HepG2 (cell line): Measurements from ENCODE around the gene UFL1. TPM values are rescaled to one million over a fixed set of nuclear protein-coding genes. Genes with fewer than 3 reads are reported as not detected.
A peak's percentile ranks its signal among the peaks of the same experiment; 100 is the strongest.

ENCODE experiments used
- ATAC-seq: fragments of 200-7000 bp; cut with Tn5 transposase; 3 replicates; pipeline ENCODE4 v1.9.1; 2020; ENCODE audit warnings: mild to moderate bottlenecking, moderate library complexity
- BruUV-seq: library from RNA; stranded (reverse); fragments of 400-500 nt; replicated peaks from 2 replicates; lab custom pipeline; 2021; lab: Mats Ljungman, UMichigan
- CTCF ChIA-PET: fragments of 300-600 bp; formaldehyde crosslinking; extraction: SDS; loops from one replicate; lab custom pipeline; 2021; ENCODE audit warnings: low total read pairs, inconsistent platforms, low intra/inter-chr PET ratio; lab: Yijun Ruan, JAX
- POLR2A ChIA-PET: fragments of 350-600 bp; sonication (Branson Sonifier 250); formaldehyde crosslinking; loops from one replicate; lab custom pipeline; 2020; ENCODE audit warnings: antibody characterized with exemption, inconsistent platforms; lab: Yijun Ruan, JAX
- DNase-seq: peaks from one replicate; pipeline ENCODE4 v3.0.0-alpha.2; 2015; ENCODE audit warnings: low spot score
- FAIRE-seq: peaks from 3 replicates; lab custom pipeline; 2011; peaks lifted over from hg19 to GRCh38; lab: Jason Lieb, UNC
- H2AFZ ChIP-seq: one replicate; pipeline ENCODE4 v1.6.1; 2011; ENCODE audit warnings: low read length, inconsistent platforms
- H3K27ac ChIP-seq: fragments of 300-600 bp; 3 replicates; pipeline ENCODE4 v1.8.0; 2011; ENCODE audit warnings: mixed run types, mild to moderate bottlenecking, mixed read lengths, low read length, inconsistent platforms; ENCODE audit not compliant: insufficient read depth; ENCODE audit errors: extremely low read length
- H3K27me3 ChIP-seq, 2 experiments: fragments of 200-600 bp in 1 of 2; 2 replicates in 1 of 2; 3 replicates in 1 of 2; pipeline versions ENCODE4 v1.6.0 to v1.8.0; 2011; ENCODE audit warnings: low read length in 2 of 2, mild to moderate bottlenecking in 2 of 2, moderate library complexity in 2 of 2, inconsistent platforms in 1 of 2; ENCODE audit not compliant: insufficient read depth in 2 of 2, control insufficient read depth in 1 of 2
- H3K36me3 ChIP-seq, 2 experiments: fragments of 200-600 bp in 1 of 2; replicated peaks in 1 of 2; 2 replicates in 1 of 2; 3 replicates in 1 of 2; pipeline versions ENCODE4 v1.5.1 to v1.8.0; 2011; ENCODE audit warnings: low read length in 2 of 2, inconsistent platforms in 1 of 2; ENCODE audit not compliant: insufficient read depth in 2 of 2, control insufficient read depth in 1 of 2
- H3K4me1 ChIP-seq: 2 replicates; pipeline ENCODE4 v1.5.1; 2012; ENCODE audit warnings: low read length, inconsistent platforms; ENCODE audit not compliant: insufficient read depth
- H3K4me2 ChIP-seq: 2 replicates; pipeline ENCODE4 v1.6.0; 2011; ENCODE audit warnings: low read depth, low read length, inconsistent platforms
- H3K4me3 ChIP-seq, 3 experiments: fragments of 200-600 bp in 1 of 3; sonication (generic), shearing (Covaris generic) in 1 of 3; replicated peaks in 1 of 3; 2 replicates each; pipeline ENCODE4 v1.5.1; 2011 to 2016; ENCODE audit warnings: low read length in 3 of 3, inconsistent platforms in 2 of 3, low read depth in 2 of 3, mild to moderate bottlenecking in 2 of 3, control low read depth in 1 of 3, mixed read lengths in 1 of 3; ENCODE audit not compliant: insufficient read depth in 1 of 3
- H3K79me2 ChIP-seq: one replicate; pipeline ENCODE4 v1.6.1; 2011; ENCODE audit warnings: low read length, inconsistent platforms; ENCODE audit not compliant: insufficient read depth
- H3K9ac ChIP-seq: 2 replicates; pipeline ENCODE4 v1.6.0; 2011; ENCODE audit warnings: mild to moderate bottlenecking, low read depth, low read length, inconsistent platforms; ENCODE audit not compliant: insufficient read depth
- H3K9me3 ChIP-seq: 2 replicates; pipeline ENCODE4 v1.5.1; 2012; ENCODE audit warnings: mild to moderate bottlenecking, low read length
- H4K20me1 ChIP-seq: 2 replicates; pipeline ENCODE4 v1.6.0; 2011; ENCODE audit warnings: inconsistent platforms, mild to moderate bottlenecking, low read length, moderate library complexity; ENCODE audit not compliant: insufficient read depth
- CREM ChIP-seq, 2 experiments: sonication (generic) in 1 of 2; formaldehyde crosslinking in 1 of 2; IDR thresholded peaks; 2 replicates each; pipeline versions ENCODE4 v1.4.0 to v1.6.1; 2016 to 2020; ENCODE audit warnings: antibody characterized with exemption in 1 of 2, mild to moderate bottlenecking in 1 of 2, missing genetic modification reagents in 1 of 2
- ETV5 ChIP-seq: IDR thresholded peaks from 2 replicates; pipeline ENCODE4 v1.6.1; 2018; ENCODE audit warnings: missing biosample characterization, missing genetic modification reagents, inconsistent platforms, borderline replicate concordance
- HOMEZ ChIP-seq: IDR thresholded peaks from 2 replicates; pipeline ENCODE4 v1.6.1; 2016; ENCODE audit warnings: low read depth
- KAT8 ChIP-seq: IDR thresholded peaks from 2 replicates; pipeline ENCODE4 v1.6.1; 2016; ENCODE audit warnings: missing genetic modification reagents, missing compliant biosample characterization
- KDM5A ChIP-seq: fragments of 200-600 bp; sonication (generic); IDR thresholded peaks from 2 replicates; pipeline ENCODE4 v1.7.0; 2018; ENCODE audit warnings: antibody characterized with exemption, mild to moderate bottlenecking, low read length, borderline replicate concordance
- PREB ChIP-seq: sonication (generic); formaldehyde crosslinking; IDR thresholded peaks from 2 replicates; pipeline ENCODE4 v1.4.0; 2020; ENCODE audit warnings: missing genetic modification reagents
- SAFB2 ChIP-seq: sonication (generic); formaldehyde crosslinking; IDR thresholded peaks from 2 replicates; pipeline ENCODE4 v1.5.1; 2020; ENCODE audit warnings: missing genetic modification reagents, low read depth, mild to moderate bottlenecking, borderline replicate concordance
- SMAD3 ChIP-seq: sonication (generic); formaldehyde crosslinking; IDR thresholded peaks from 2 replicates; pipeline ENCODE4 v1.4.0; 2020; ENCODE audit warnings: missing genetic modification reagents
- ZNF138 ChIP-seq: sonication (generic); formaldehyde crosslinking; IDR thresholded peaks from 2 replicates; pipeline ENCODE4 v1.5.0; 2020; ENCODE audit warnings: mild to moderate bottlenecking, low read depth, missing genetic modification reagents
- ZNF510 ChIP-seq: sonication (generic); formaldehyde crosslinking; IDR thresholded peaks from 2 replicates; pipeline ENCODE4 v1.4.0; 2020; ENCODE audit warnings: low read depth, mild to moderate bottlenecking, missing genetic modification reagents
- ZNF678 ChIP-seq: sonication (generic); formaldehyde crosslinking; IDR thresholded peaks from 2 replicates; pipeline ENCODE4 v1.4.0; 2020; ENCODE audit warnings: mild to moderate bottlenecking, missing genetic modification reagents
- ZNF775 ChIP-seq: sonication (generic); formaldehyde crosslinking; IDR thresholded peaks from 2 replicates; pipeline ENCODE4 v1.4.0; 2020; ENCODE audit warnings: missing genetic modification reagents, mild to moderate bottlenecking, moderate library complexity, borderline replicate concordance
- WGBS: methylation state at CpG from one replicate; pipeline ENCODE4 v1.1.6; 2017; ENCODE audit warnings: low lambda C conversion rate; 5-methylcytosine and 5-hydroxymethylcytosine counted together
- in situ Hi-C: cut with HindIII; loops from 2 replicates; pipeline ENCODE4 v1.10.0; 2017; ENCODE audit warnings: low pct_unique_long_range_greater_than_20kb; ENCODE audit not compliant: extremely low pct_ligation_motif_present
- intact Hi-C: fragments of 100-400 bp; cut with micrococcal nuclease; formaldehyde crosslinking; loops from one replicate; pipeline ENCODE4 v1.10.0; 2022; ENCODE audit not compliant: unreplicated experiment
- polyA plus RNA-seq, 8 experiments: library from polyadenylated mRNA; depleted of rRNA in 3 of 8; stranded (reverse) in 7 of 8; unstranded in 1 of 8; fragments of >200 nt; fragmentation: Illumina TruSeq in 4 of 8; extraction: Trizol in 4 of 8; gene quantifications; 2 replicates each; pipeline versions ENCODE4 v1.2.1 to v1.2.3, GENCODE V29; 2011 to 2016; ENCODE audit warnings: low read depth in 4 of 8, missing spikeins in 1 of 8, mixed read lengths in 1 of 8; ENCODE audit not compliant: insufficient read depth in 1 of 8
- total RNA-seq, 5 experiments: library from RNA; depleted of rRNA; stranded (reverse); fragments of >200 nt; fragmentation: Illumina TruSeq; extraction: Trizol; gene quantifications; 2 replicates each; pipeline ENCODE4 v1.2.3, GENCODE V29; 2016; ENCODE audit warnings: low read depth in 1 of 5
- TF ChIP-seq, protein P1 (sequence below): sonication (generic); formaldehyde crosslinking; IDR thresholded peaks from 2 replicates; pipeline ENCODE4 v1.4.0; 2020; ENCODE audit warnings: missing genetic modification reagents
- TF ChIP-seq, protein P2 (sequence below): sonication (generic); formaldehyde crosslinking; IDR thresholded peaks from 2 replicates; pipeline ENCODE4 v1.8.0; 2022; ENCODE audit warnings: low read depth, missing genetic modification reagents

UFL1 gene
- total and polyA plus RNA-seq, 2 of the 13 experiments (the other 11 are each of a cell fraction or from before 2014, with no cell fraction given) = 8.8 to 24.7 TPM

DNA sequence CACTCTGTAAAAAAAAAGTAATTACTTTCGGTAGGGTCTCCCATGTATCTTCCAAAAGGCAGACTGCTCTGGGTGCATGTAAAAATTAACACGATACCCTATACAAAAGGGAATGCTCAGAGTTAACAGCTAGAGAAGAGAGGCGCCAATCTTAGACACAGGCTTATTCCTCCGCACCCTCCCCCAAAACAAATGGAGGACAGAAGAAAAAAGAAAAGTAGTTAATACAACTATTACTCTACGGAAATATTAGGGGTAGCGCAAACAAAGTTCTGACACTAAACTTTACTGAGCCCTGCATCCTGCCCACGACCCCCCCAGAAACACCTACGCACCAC lies 331 bp upstream of the UFL1 start:
- in situ Hi-C loops = no loop called here
- no peaks in the 10 kb centered on the region for H4K20me1 ChIP-seq
- CTCF ChIA-PET = no interaction called here

More for the DNA sequence above, 331 bp upstream of the UFL1 start:
- 0% methylated on average over 8 of the region's 8 CpGs for WGBS
- no TSS peak for BruUV-seq
- H3K9ac ChIP-seq = peak overlapping the region; percentile 94
- H3K36me3 ChIP-seq = peaks cover 0 to 1% of the 10 kb centered on the region in 2 experiments; a peak in 2 of 5 replicates
- ATAC-seq = peak; percentile 15
- no peaks in the 10 kb centered on the region; a peak in 1 of 5 replicates for H3K27me3 ChIP-seq
- peaks cover 24% of the 10 kb centered on the region for H3K4me1 ChIP-seq
- FAIRE-seq = no peak
- peak overlapping the region; percentile 70 to 93 (median 83) for H3K4me3 ChIP-seq
- DNase-seq = no peak
- POLR2A ChIA-PET = interaction anchor here (1.6 kb wide), 1 partner anchor 377 kb away, joined by 3 read pairs; the partner anchor contains the start of gene NDUFAF4
- intact Hi-C loops = loop anchor here (2.0 kb wide), 1 partner anchor 376 kb away; the partner anchor contains the start of gene NDUFAF4
- no peaks in the 10 kb centered on the region for H3K9me3 ChIP-seq
- peaks cover 22% of the 10 kb centered on the region for H3K79me2 ChIP-seq
- H3K27ac ChIP-seq = peak overlapping the region; percentile 98
- peak overlapping the region; percentile 77 for H3K4me2 ChIP-seq
- H2AFZ ChIP-seq = peak overlapping the region; percentile 80
- TF ChIP-seq ZNF678 (CRISPR knock-in tag) (0 out of 2 replicates have a peak, but pooled peaks have one; percentile 5), CREM (IDR thresholded peaks at IDR 0.05) (no peak), CREM (CRISPR knock-in tag; IDR thresholded peaks at IDR 0.05) (no peak), ZNF510 (peak; percentile 0; the same call in 1 of the 2 replicates), ZNF138 (no peak), PREB (no peak), ZNF775 (CRISPR knock-in tag) (0 out of 2 replicates have a peak, but pooled peaks have one; percentile 26), SAFB2 (CRISPR knock-in tag) (no peak), KDM5A (peak; percentile 36; the same call in 1 of the 2 replicates), ETV5 (no peak), HOMEZ (CRISPR knock-in tag) (0 out of 2 replicates have a peak, but pooled peaks have one; percentile 14), KAT8 (CRISPR knock-in tag) (no peak), SMAD3 (CRISPR knock-in tag) (0 out of 2 replicates have a peak, but pooled peaks have one; percentile 4)
- TF ChIP-seq, protein P1, sequence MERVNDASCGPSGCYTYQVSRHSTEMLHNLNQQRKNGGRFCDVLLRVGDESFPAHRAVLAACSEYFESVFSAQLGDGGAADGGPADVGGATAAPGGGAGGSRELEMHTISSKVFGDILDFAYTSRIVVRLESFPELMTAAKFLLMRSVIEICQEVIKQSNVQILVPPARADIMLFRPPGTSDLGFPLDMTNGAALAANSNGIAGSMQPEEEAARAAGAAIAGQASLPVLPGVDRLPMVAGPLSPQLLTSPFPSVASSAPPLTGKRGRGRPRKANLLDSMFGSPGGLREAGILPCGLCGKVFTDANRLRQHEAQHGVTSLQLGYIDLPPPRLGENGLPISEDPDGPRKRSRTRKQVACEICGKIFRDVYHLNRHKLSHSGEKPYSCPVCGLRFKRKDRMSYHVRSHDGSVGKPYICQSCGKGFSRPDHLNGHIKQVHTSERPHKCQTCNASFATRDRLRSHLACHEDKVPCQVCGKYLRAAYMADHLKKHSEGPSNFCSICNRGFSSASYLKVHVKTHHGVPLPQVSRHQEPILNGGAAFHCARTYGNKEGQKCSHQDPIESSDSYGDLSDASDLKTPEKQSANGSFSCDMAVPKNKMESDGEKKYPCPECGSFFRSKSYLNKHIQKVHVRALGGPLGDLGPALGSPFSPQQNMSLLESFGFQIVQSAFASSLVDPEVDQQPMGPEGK (CRISPR knock-in tag) = peak; percentile 74
- TF ChIP-seq, protein P2, sequence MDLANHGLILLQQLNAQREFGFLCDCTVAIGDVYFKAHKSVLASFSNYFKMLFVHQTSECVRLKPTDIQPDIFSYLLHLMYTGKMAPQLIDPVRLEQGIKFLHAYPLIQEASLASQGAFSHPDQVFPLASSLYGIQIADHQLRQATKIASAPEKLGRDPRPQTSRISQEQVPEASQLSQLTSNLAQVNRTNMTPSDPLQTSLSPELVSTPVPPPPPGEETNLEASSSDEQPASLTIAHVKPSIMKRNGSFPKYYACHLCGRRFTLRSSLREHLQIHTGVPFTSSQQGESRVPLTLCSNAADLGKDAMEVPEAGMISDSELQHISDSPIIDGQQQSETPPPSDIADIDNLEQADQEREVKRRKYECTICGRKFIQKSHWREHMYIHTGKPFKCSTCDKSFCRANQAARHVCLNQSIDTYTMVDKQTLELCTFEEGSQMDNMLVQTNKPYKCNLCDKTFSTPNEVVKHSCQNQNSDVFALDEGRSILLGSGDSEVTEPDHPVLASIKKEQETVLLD (CRISPR knock-in tag) = no peak
